ENCODE data around the gene PIEZO2. TPM values are rescaled to one million over a fixed set of nuclear protein-coding genes. Genes with fewer than 3 reads are reported as not detected.

Gene PIEZO2
- total and polyA plus RNA-seq, 7 donors = 1.4 to 35.2 (median 25.1) TPM; not detected in 1

GRCh38 chr18:10792181-10792580 is 357.2 kb downstream of the PIEZO2 start:
- no peaks in the 10 kb centered on the region for H3K4me1 ChIP-seq
- no peaks in the 10 kb centered on the region for H3K27me3 ChIP-seq
- TF ChIP-seq CTCF (IDR thresholded peaks at IDR 0.05) (no peak), POLR2A (IDR thresholded peaks at IDR 0.05) (no peak), POLR2AphosphoS5 (IDR thresholded peaks at IDR 0.05) (no peak), EP300 (IDR thresholded peaks at IDR 0.05) (no peak)
- WGBS, 2 donors = 82 to 87% methylated on average over 4 of the region's 4 CpGs
- H3K36me3 ChIP-seq = no peaks in the 10 kb centered on the region
- H3K27ac ChIP-seq = peak overlapping the region in 1 of 4 donors; percentile 37
- intact Hi-C loops (cut with DNase I) = no loop called here
- no peak overlapping the region for H3K4me3 ChIP-seq
- DNase-seq = no peak
- H3K9me3 ChIP-seq = no peaks in the 10 kb centered on the region

GRCh38 chr18:10791169-10791831 is 358.1 kb downstream of the PIEZO2 start:
- no peaks in the 10 kb centered on the region for H3K9me3 ChIP-seq

GRCh38 chr18:10789180-10789579 is 360.2 kb downstream of the PIEZO2 start:
- WGBS, 2 donors = 84 to 86% methylated on average over 2 of the region's 2 CpGs
- no peaks in the 10 kb centered on the region for H3K4me1 ChIP-seq
- intact Hi-C loops (cut with DNase I) = no loop called here
- H3K27me3 ChIP-seq = no peaks in the 10 kb centered on the region
- no peaks in the 10 kb centered on the region for H3K36me3 ChIP-seq
- H3K27ac ChIP-seq = no peak overlapping the region
- H3K4me3 ChIP-seq = no peak overlapping the region
- no peaks in the 10 kb centered on the region for H3K9me3 ChIP-seq
- TF ChIP-seq EP300 (IDR thresholded peaks at IDR 0.05) (no peak), POLR2A (IDR thresholded peaks at IDR 0.05) (no peak), POLR2AphosphoS5 (IDR thresholded peaks at IDR 0.05) (no peak), CTCF (IDR thresholded peaks at IDR 0.05) (no peak)
- DNase-seq = no peak

More at GRCh38 chr18:10791169-10791831, 358.1 kb downstream of the PIEZO2 start:
- Histone ChIP-seq H3K4me1 (no peaks in the 10 kb centered on the region), H3K4me3 (no peak overlapping the region), H3K36me3 (no peaks in the 10 kb centered on the region), H3K27ac (peak overlapping the region in 1 of 4 donors; percentile 37), H3K27me3 (no peaks in the 10 kb centered on the region)
- DNase-seq = peak; percentile 81
- WGBS, 2 donors = 57 to 67% methylated on average over 7 of the region's 7 CpGs
- TF ChIP-seq POLR2AphosphoS5 (IDR thresholded peaks at IDR 0.05) = peak in 2 of 4 donors; percentile 33 to 51
- TF ChIP-seq POLR2A (IDR thresholded peaks at IDR 0.05) = no peak
- no peak for TF ChIP-seq CTCF (IDR thresholded peaks at IDR 0.05)
- TF ChIP-seq EP300 (IDR thresholded peaks at IDR 0.05) = peak in 1 of 4 donors; percentile 35
- intact Hi-C loops (cut with DNase I) = no loop called here

GRCh38 chr18:10787293-10787901 is 362.0 kb downstream of the PIEZO2 start:
- Histone ChIP-seq H3K27ac (no peak overlapping the region), H3K4me3 (no peak overlapping the region), H3K36me3 (no peaks in the 10 kb centered on the region), H3K27me3 (peaks cover 0 to 3% (median 0%) of the 10 kb centered on the region in 3 donors), H3K9me3 (no peaks in the 10 kb centered on the region), H3K4me1 (no peaks in the 10 kb centered on the region)
- no peak for TF ChIP-seq POLR2A (IDR thresholded peaks at IDR 0.05)
- no peak for TF ChIP-seq EP300 (IDR thresholded peaks at IDR 0.05)
- no peak for TF ChIP-seq POLR2AphosphoS5 (IDR thresholded peaks at IDR 0.05)
- peak in 3 of 4 experiments; percentile 18 to 37 (median 36) for TF ChIP-seq CTCF (IDR thresholded peaks at IDR 0.05)
- peak; percentile 81 for DNase-seq
- intact Hi-C loops (cut with DNase I) = no loop called here
- WGBS, 2 donors = 20 to 22% methylated on average over 5 of the region's 5 CpGs
